ENCODE data around the gene KDSR.
A peak's percentile ranks its signal among the peaks of the same experiment; 100 is the strongest.

KDSR gene, protein sequence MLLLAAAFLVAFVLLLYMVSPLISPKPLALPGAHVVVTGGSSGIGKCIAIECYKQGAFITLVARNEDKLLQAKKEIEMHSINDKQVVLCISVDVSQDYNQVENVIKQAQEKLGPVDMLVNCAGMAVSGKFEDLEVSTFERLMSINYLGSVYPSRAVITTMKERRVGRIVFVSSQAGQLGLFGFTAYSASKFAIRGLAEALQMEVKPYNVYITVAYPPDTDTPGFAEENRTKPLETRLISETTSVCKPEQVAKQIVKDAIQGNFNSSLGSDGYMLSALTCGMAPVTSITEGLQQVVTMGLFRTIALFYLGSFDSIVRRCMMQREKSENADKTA

DNA sequence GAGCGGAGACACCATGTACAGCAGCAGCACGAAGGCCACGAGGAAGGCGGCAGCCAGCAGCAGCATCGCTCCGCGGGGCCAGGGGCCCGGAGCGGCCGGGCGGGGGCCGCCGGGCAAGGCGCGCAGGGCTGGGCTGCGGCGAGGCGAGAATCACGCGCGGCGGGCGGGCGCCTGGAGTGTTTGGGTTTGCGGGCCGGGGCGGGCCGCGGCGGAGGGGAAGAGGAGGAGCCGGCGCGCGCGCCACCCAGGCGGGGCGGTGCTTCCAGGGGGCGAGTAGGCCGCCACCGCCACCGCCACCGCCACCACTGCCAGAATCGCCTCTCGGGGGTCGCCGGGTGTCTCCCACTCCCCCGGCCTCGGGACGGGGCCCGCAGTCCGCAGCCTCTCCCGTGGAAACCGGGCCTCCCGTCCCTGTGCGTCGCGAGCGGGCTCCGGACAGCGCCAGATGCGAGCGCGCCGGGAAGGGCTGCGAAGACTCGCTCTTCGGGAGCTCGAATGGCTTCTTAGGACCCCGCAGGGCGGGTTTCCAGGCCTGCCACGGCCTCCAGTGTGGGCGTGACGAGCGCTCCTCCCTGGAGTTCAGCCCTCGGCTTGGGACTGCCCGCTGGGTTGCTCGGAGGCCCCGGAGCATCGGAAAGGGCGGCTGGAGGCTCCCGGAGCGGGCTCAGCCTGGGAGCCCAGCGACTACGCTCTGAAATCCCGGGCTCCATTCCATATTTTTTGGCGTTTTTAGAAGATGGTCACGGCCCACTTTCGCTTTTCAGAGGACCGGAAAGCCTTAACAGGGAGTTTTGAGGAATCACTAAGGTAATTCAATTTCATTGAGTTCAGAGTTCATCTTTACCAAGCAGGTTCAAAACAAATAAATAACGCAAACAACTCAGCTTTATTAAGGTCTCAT, at the start of gene KDSR:
TSS of gene KDSR (minus strand) at position 154 of the 901 bp plus-strand sequence. CDS start at position 66, 88 bp downstream.
- peak; percentile 87 for DNase-seq (ENCODE audit: low read depth)

DNA sequence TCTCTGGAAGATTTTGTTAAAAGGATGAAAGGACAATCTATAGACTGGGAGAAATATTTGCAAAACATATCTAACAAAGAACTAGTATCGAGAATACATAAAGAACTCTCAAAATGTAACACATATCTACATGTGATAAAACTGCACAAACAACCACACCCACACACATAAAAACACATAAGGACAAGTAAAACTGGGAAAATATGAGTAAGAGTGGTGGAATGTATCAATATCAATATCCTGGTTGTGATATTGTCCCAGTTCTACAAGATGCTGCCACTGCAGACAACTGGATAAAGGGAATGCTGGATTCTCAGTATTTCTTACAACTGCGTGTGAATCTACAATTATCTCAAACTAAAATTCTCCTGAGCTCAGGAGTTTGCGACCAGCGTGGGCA, 45.9 kb upstream of the KDSR start:
- DNase-seq (ENCODE audit: low read depth) = no peak

DNA sequence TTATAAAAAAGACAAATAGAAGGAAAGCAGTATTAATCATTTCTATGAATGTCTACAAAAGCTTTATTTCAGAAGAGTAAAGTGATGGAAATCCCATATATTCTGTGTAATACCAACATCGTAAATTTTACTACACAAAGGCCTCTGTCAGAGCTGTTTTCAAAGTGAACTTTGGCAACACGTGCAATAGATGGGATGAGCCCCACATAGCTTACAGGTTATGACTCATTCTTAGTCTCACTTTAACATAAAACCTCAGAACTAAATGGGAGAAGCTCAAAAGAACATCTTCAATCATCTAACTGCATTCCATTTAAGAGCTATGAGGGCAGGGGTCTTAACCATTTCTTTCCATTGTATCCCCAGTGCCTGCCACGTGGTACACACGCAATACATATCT, 43.8 kb upstream of the KDSR start:
- DNase-seq (ENCODE audit: low read depth) = no peak

DNA sequence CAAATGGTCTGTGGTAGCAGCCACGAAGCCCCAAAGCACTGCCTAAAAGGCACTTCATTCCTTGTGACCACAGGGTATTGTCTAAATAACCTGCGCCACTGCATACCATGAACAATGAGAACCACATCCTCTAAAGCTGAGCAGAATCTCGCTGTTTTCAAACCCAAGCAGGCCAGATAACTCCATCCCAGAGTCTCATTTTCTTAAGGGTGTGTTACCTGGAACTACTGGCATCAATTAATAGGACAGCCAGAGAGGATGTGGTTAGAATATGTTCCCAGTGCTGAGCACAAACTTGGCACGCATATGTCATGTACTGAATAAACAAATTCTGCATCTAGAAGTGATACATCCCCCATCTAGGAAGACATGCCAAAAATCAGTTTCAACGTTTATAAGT, 42.3 kb upstream of the KDSR start:
- no peak for DNase-seq (ENCODE audit: low read depth)

DNA sequence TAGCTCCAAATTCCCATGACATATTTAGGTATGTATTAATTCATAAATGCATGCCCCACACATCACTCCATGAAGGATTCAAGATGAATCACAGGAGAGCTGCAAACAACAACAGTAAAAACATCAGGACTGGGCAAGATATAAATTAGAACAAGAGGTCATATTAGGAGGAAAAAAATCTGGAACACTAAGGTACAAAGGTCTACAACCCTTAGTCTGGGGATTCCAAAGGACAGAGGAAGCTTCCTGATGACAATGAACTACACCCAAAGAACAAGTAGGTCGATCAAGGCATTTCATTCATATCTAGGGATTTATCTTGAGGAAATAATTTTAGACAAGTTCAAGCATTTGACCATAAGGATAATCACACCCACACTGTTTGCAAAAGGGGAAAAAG, 40.7 kb upstream of the KDSR start:
- no peak for DNase-seq (ENCODE audit: low read depth)

DNA sequence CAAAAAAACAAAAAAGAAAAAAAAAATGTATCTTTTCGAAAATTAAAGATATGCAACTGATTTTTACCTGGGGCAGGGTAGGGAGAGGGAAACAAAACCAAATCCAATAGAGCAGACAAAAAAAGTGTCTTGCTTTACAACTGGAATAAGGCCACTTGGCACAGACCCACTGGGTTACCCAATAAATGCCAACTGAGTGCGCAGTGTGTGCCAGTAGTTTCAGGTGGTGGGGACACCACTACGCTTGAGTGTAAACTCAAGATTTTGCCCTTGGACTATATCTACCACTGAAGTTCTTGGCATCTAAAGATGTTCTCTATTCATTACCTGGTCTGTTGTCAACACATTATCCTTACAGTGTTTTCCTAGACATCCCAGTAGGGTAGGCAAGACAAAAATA, 39.0 kb upstream of the KDSR start:
- DNase-seq (ENCODE audit: low read depth) = no peak

DNA sequence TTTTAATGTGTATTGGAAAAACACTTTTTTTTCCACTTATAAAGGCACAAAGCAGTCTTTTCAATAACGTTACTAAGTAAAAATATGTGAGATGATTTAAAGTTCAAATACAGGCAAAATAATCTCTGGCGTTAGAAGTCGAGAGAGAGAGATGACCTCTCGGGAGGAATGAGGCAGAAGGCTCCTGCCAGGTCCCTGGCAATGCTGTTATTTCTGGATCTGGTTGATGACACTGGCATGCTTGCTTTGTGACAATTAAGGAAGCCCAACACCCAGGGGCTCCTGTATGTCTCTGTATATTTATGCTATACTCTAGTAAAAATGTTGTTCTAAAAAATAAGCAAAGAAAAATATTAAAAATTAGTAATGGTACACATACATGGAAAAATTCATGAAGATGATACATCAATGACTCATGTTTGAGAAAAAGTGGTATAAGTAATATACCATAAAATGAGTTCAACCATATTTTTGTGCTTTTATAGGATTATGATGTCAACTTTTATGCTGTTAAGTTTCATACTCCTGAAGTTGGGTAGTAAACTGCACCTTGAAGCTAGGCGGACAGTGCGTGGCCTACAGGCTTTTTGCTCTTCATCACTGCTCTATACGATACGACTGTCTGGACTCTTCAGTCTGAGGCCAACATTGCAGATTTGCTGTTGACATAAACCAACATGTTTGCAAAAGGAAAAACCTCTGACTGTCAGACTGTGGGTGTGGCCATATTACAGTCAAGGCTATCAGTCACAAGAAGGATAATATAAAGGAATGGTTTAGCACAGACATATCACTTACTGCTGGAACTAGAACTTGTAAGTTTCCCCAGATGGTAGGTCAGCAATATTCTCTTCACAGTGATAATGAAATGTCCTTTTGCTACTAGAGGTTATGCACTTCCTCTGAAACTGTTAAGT, 35.5 kb upstream of the KDSR start:
- DNase-seq (ENCODE audit: low read depth) = no peak

DNA sequence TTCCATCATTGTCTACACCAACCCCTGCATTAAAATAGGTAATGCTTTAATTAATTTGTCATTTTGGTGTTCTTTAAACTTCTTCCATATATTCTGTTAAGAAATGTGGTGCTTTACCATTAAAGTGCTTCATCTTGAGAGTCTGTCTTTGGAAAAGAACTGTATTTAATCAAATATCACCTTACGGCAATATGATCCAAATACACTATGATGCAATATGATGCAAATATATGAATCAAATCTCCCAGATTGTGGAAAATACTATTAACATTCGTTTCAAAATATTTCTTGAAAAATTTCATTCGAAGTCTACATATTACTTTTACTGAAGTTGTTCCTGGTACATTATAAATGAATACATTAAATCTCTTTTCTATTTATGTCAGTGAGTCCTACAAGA, 32.3 kb upstream of the KDSR start:
- no peak for DNase-seq (ENCODE audit: low read depth)

DNA sequence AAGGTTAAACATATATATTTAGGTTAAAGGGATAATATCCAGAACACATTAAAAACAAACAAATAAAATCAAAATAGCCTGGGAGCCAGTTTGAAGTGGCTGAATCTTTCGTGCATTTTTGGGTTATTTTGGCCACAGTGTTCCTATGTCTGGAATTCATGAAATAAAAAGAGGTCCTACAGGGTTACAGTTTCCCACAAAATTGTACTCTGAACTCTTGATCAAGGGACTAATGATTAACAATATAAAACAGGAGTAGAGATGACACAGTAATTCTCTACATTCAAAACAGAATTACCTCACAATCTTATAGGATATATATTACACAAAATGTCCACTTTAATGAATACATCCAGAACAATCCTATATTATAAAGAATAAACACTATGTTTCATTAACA, 30.3 kb upstream of the KDSR start:
- no peak for DNase-seq (ENCODE audit: low read depth)

DNA sequence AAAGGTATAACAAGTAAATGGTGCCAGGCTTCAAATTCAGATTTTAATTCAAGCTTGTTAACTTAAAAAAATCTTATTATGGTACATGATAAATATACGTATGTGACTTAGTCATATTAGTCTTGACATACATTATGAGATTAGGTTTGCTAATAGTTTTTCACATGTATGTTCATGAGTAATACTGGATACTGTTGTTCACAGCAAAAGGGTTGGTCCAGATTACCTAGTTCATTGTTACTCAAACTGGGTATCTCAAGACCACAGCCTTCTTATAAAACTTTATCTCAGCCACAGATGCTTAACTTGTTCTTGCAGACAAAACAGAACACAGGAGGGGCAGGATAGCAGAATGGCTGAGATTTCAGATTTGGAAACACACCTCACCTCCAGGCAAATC, 28.5 kb upstream of the KDSR start:
- no peak for DNase-seq (ENCODE audit: low read depth)

DNA sequence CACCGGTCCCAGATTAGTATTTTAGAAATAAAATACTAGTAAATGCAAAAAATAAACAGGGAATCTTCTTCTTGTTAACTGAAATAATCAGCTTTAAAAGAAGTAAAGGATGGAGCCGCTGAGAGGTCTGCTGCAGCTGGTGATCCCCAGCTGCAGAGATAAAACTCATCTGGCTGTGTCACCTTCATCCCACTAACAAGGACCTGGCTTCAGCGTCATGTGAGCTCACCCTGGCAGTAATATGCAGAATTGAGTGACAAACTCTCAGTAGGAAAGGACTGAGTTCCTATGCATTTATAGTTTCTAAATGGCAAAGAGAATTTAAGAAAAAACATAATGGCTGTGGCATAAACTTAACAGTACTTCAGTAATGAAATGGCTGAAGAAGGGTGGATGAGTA, 27.9 kb upstream of the KDSR start:
- DNase-seq (ENCODE audit: low read depth) = no peak

DNA sequence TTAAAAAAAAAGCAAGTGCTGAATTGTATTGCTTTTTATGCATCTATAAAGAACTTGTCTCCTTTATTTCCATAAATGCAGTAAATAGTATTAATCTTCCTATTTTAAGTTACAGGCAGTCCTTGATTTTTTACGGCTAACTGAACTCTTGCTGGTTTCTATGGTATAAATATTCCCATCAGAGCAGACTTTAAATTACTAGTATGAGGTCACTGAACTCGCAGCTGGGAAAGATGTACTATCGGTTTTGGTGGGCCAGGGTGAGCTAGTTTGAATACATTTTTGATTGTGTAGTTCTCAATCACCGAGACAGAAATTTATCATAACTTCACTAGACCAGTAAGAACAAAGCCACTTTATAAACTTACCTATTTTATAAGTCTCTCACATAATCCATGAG, 20.9 kb upstream of the KDSR start:
- no peak for DNase-seq (ENCODE audit: low read depth)

DNA sequence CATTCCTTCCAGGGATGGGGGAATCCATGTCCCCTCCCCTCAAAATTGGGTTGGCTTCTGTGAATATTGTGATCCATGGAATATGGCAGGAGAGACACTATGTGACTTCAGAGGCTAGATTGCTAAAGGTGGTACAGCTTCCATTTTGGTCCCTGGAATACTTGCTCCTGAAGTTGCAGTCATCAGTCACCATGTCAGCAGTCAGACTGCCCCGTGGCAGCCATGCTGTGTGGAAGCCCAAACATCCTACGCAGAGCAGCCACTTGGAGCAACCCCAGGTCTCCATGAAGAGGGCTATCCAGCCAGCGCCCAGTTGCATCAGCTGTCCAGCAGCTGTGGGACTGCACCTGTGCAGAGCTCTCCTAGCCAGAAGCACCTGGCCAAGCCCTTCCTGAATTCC, 15.8 kb upstream of the KDSR start:
- no peak for DNase-seq (ENCODE audit: low read depth)

DNA sequence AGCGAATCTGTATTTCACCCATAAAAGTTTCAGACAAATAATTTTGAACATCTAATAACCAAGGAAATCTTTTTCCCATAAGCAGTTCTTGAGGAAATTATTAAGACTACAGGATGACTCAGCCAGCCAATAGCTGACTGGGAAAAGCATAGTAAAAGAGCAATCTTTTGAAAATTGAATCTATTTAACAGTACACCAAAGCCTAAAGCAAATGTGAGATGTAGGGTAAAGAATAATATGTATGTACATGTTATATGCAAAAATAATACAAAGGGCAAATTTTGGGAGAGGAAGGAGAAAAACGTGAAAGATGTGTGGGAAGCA, 12.6 kb upstream of the KDSR start:
- DNase-seq (ENCODE audit: low read depth) = no peak

DNA sequence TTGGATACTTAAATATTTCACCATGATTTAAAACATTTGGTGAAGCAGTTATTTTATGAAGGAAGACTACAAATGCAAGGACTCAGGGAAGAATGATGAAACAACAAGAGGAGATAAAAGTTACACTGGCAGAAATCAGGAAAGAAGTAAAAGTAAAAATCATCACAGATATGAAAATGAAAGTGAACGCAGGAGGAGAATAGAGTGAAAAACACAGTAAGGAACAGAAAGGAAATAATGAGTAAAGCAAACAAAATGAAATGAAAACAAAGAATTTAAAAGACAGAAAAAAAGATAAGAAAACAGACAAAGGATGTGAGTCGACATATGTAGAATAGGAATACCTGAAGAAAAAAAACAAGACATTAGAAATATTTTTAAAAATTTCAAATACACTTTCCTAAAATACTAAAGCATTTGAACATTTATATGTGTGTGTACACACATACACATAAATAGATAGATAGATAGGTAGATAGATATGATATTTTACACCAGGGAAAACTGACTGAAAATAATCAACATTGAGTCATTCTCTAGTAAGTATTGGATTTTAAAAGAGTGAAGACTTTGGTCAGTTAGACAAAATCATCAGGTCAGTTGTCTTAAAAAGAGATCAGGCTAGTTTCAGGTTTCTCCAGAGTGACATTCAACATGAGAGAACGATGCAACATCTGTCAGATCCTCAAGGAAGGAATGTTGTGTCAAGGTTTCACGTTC, 12.1 kb upstream of the KDSR start:
- no peak for DNase-seq (ENCODE audit: low read depth)

DNA sequence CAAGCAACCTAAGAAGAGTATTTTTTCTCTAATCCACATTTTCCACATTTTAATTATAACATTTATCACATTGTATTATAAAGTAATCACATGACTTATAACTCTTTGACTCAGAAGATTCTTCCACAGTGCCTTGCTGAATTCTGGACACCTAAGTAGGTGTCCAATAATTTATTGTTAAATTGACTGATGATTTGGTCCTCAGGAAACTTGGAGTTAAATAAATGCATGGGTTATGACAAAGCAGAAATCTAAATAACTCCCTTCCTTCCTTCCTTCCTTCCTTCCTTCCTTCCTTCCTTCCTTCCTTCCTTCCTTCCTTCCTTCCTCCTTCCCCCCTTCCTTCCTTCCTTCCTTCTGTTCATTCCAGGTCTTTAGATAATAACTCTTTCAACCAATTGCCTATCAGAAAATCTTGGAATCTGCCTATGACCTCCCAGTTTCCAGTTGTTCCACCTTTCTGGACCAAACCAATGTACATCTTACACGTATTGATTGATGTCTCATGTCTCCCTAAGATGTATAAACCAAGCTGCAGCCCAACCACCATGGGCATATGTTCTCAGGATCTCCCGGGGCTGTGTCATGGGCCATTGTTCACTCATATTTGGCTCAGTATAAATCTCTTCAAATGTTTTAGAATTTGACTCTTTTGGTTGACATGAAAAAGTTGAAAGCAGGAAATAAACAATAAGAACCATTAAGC, 10.4 kb upstream of the KDSR start:
- DNase-seq (ENCODE audit: low read depth) = no peak

DNA sequence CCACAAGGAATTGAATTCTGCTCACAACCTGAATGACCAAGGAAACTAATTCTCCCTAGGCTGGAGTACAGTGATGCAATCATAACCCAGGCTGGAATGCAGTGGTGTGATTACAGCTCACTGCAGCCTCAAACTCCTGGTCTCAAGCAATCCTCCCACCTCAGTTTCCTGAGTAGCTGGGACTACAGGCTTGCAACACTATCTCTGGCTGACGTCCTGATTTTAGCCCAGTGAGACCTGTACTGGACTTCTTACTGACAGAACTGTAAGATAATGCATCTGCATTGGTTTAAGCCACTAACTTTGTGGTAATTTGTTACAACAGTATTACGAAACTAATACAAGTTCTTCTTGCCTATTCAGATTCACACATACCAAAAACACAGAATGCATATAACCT, 9.5 kb upstream of the KDSR start:
- no peak for DNase-seq (ENCODE audit: low read depth)

DNA sequence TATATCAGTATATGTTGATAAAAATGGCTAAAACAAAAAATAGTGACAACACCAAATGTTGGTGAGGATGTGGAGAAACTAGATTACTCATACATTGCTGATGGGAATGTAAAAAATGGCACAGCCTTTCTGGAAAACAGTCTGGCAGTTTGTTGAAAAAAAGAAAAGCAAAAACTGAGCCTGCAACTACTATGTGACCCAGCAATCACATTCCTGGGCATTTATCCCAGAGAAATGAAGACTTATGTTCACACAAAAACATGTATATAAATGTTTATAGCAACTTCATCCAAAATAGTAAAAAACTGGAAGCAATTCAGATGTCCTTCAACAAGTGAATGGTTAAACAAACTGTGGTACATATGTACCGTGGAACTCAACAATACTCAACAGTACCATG, 7.5 kb upstream of the KDSR start:
- DNase-seq (ENCODE audit: low read depth) = no peak

DNA sequence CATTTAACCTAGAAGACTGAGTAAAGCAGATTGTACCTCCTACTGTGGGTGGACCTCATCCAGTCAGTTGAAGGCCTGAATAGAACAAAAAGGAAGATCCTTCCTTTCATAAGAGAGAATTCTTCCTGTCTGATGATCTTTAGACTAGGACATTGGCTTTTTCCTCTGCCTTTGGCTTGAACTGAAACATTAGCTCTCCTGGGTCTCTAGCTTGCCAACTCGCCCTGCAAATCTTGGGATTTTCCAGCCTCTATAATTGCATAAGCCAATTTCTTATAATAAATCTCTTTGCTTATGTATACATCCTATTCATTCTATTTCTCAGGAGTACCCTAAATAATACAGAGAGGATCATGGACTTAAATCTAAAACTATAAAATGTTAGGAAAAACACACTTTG, 6.2 kb upstream of the KDSR start:
- no peak for DNase-seq (ENCODE audit: low read depth)

DNA sequence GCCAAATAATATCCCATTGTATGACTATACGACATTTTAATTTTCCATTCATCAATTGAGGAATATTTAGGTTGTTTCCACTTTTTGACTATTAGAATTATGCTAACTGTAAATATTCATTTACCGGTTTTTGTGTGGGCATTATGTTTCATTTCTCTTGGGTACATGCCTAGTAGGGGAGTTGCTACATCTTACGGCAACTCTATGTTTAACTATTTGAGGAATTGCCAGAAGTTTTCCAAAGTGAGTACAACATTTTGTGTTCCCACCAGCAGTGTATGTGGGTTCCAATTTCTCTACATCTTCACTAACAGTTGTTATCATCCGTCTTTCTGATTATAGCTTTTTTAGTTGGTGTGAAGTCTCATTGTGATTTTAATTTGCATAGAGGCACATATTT, 1.6 kb upstream of the KDSR start:
- no peak for DNase-seq (ENCODE audit: low read depth)

All from HS-27A (cell line).